SKM-1 (cell line): ENCODE measurements around the gene UNCX.
"Not testable (repeated sequence)": the region's sequence is repeated elsewhere in the genome, so short reads cannot be mapped to it uniquely, and the experiment has no call there.

ENCODE experiments used
- DNase-seq: peaks from one replicate; lab custom pipeline; 2025; ENCODE audit not compliant: unreplicated experiment; lab: John Stamatoyannopoulos, UW

The UNCX gene

DNA sequence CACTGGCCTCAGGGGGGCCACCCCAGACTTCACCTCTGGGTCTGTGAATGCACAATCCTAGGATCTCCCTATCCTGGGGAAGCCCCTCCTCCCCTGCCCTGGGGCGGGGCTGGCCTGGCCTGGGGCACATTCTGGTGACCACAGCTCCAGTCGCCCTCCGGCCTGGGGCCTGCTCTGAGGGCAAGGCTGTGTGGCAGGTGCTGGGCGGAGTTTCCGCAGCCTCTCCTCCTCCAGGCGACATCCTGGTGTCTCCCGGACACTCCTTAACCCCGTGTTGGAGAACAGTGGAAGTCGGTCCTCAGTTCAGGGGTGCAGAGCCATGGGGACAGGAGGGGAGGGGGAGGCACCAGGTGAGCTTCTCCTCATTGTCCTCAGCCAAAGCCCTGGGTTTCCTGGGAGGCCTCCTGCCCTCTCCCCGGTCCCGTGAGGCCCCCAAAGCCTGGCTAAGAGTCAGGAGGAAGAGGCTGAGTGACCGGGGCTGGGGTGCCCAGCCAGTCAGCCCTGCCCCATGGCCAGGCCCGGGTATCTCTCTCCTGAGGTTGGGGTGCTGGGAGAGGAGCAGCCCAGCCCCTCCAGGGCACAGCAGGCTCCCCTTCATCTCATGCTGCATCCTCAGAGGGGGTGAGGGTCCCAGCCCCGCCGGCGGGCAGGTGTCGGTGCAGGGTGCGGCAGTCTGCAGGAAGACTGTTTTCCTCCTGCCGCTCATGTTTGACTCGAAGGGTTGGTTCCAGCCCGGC lies 22.6 kb downstream of the UNCX start:
- DNase-seq, result no peak

DNA sequence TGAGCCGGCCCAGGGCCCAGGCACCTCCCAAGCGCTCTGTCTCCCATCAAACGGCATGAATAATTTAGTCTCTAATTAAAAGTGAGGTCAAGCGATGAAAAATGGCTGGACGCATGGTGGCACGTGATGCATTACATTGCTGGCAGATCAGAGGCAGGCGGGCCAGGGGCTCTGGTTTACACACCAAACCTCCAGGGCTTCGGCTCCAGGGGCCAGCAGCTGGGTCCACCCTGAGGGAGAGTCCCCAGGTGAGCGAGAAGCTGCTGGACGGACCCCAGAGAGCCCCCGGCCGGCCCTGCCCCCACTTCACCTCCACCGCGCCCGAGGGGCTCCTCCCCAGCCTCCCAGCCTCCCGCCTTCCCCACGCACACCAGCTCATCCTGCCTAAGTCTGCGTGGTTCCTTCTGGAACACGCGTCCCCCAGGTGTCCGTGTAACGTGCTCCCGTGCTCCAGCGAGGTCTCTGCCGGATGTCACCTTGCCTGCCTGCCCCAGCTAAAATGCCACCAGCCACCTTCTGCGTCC lies 23.2 kb downstream of the UNCX start:
- DNase-seq, result no peak

DNA sequence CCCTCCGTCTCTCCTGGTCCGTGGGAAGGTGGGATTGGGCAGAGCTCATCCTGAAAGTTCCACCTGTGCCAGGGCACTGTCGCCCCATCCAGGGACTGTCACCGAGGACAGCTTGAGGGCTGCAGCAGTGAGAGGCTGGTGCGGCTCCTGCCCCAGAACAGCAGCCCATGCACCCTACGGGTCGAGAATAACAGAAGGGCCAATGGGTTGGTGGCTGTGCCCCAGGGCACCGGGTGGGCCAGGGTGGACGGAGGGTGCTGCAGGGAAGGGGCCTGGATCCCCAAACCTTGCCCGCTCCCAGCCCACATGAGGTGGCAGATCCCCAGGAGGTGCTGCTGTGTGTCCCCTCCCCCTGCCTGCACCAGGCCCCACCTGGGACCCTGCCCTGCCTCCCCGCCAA lies 23.9 kb downstream of the UNCX start:
- no peak for DNase-seq

DNA sequence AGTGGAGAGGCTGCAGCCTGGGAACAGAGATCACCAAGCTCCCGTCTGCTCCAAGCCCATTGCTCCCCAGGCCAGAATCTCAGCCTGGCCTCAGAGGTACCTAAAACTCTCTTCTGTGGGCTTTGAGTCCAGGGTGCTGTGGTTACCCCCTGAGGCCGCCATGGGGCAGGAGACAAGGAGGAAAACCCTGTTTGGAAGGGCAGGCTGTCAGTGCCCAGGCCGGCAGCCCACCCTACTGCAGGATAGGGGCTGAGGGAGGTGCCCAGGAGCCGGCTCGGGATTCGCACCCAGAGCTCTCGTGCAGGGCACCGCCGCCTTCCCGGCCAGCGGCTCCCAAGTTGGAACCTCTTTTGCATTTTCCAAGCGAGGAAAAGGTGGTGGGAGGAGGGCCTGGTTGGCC lies 24.5 kb downstream of the UNCX start:
- no peak for DNase-seq

DNA sequence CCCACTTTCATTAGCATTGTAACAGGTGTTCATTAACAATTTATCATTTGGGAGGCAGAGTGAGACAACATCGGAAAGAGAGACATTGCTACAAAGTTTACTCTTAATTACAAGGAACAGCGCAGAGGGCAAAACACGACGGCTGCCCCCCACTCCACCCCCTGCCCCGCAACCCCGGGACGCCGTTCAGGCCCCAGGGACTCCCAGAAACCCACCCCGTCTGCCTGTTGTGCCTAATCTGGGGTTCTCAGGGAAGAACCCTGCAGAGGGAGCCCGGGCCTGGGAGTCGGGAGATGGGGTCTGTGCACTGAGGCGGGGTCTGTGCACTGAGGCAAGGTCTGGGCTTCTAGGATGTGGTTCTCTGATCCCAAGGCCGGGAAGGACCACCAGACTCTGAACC lies 25.2 kb downstream of the UNCX start:
- DNase-seq, result no peak

DNA sequence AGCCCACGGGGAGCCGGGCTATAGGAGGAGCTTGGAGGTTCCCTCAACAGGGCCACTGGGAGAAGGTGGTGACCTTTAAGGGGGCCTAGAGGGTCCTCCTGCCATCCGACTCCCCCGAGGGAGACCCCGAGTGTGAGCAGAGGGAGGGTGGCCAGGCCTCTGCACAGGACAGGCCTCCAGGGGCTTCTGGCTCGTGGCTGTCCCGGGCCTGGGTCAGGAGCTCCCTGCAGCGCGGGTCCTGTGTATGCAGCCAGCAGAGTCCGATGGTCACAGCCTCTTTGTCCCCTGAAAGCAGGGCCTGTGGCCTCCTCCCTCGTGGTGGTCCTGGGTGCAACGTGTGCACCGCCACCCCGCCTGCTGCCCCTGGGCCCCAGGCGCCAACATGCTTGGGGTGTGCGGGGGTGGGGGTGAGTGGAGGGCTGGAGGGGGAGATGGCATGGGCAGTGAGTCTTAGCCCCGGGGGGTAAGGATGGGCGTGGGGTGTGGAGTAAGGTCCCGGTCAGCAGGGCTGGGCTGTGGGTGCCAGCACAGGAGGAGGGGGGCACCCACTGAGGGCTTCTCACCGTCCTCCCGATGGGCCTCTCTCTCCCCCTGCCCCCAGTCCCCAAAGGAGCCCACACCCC lies 27.1 kb downstream of the UNCX start:
- DNase-seq, result no peak

DNA sequence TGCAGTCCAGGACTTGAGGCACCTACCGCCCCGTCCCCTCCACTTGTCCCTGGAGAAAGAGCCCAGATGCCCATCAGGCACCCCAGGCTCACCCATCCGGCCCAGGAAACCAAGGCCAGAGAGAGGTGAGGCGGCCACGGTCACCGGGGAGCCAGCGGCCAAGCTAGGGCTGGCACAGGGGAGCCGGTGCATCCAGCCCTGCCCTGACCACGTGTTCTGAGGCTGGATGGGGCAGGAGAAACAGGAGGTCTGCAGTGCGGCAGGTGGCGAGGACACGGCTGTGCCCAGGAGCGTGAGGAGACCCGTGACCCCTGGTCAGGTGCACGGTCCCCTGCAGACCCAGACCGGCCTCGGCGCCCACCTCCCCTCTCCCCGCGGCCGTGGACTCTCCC lies 27.6 kb downstream of the UNCX start:
- no peak for DNase-seq

DNA sequence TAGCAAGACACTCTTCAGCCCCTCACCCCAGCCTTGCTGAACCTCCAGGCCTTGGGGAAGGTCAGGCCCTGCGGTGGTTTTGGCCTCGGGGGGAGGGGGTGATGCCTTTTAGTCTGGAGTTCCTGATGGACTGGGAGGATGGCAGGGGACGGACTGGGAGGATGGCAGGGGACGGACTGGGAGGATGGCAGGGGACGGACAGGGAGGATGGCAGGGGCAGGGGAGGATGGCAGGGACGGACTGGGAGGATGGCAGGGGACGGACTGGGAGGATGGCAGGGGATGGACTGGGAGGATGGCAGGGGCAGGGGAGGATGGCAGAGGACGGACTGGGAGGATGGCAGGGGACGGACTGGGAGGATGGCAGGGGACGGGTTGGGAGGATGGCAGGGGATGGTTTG lies 28.4 kb downstream of the UNCX start:
- DNase-seq, result not testable (repeated sequence)

DNA sequence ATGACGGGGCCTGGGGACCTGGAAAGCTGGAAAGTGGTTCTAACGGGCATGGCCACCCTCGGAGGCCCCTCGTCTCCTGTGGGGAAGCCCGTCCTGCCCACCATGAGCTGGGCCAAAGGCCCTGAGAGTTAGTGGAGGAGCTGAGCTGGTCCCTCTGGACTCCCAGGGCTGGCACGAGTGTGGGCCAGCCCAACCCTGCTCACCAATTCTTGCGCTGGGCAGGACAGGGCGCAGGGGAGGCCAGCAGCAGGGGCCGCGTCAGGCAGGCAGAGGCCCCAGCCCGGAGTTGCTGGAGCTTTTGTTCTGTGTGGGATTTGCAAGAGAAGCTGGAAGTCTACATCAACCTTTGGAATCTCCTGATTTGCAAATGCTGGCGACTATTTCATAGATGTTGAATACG lies 29.8 kb downstream of the UNCX start:
- DNase-seq, result no peak

DNA sequence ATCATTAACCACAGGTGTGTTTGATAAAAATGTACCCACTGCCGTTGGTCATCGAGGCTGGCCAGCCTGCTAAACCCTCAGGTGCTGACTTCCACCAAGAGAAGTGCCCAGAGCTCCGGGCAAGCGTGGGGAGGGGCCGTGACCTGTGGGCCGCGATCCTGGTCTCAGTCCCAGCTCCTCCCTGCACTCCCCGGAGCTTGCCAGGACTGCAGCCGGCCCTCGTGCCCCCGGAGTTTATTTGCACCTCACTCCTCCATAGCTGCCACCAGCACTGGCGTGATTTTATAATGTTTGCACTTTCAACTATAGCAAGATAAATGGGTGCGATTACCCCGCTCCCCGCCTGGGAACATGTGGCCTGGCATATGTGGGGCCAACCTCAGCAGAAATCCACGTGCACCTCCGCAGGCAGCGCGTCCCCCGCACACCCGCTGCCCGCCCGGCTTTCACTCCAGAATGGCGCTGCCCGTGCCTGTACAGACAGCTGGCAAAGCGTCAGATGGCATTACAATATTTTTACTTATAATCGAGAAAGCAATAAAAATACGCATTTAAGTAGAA lies 30.8 kb downstream of the UNCX start:
- DNase-seq, result no peak

DNA sequence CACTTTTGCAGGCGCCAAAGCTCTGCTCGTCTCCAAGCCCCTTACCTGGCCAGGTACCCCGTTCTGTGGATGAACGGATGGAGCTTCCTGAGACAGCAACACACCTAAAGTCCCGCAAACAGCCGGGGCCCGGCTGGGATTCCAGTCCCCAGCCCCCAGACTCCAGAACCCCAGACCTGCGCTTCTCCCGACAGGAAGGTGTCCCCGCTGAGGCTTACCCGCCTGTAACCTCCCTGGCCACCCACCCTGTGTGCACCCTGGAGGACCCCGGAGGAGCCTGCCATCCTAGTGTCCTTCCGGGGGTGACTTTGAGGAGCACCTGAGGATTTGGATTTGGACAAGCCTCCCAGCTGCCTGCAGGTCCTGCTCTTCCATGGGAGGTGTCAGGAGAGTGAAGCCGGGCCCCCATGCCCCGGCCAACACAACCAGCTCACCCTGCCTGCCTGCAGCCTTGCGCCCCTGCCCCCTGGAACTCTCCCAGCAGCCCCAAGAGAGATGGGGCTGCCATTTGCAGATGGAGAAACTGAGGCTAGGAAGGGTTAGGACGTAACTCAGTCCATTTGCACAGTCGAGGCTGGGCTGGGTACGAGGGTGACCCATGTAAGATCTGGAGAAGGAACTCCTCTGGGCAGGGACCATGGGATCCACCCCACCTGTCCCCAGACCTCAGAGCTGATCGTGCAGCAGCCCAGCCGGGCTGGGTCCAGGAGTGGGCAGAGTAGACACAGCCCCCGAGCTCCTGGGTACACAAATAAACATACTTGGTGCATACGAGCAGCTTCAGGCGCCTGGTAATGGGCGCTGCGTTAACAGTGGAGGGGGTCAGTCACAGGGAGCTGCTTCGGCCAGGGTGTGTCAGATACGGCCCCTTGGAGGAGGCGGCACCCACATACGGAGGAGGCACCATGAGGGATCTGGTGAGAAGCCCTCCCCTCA lies 31.9 kb downstream of the UNCX start:
- DNase-seq, result no peak

DNA sequence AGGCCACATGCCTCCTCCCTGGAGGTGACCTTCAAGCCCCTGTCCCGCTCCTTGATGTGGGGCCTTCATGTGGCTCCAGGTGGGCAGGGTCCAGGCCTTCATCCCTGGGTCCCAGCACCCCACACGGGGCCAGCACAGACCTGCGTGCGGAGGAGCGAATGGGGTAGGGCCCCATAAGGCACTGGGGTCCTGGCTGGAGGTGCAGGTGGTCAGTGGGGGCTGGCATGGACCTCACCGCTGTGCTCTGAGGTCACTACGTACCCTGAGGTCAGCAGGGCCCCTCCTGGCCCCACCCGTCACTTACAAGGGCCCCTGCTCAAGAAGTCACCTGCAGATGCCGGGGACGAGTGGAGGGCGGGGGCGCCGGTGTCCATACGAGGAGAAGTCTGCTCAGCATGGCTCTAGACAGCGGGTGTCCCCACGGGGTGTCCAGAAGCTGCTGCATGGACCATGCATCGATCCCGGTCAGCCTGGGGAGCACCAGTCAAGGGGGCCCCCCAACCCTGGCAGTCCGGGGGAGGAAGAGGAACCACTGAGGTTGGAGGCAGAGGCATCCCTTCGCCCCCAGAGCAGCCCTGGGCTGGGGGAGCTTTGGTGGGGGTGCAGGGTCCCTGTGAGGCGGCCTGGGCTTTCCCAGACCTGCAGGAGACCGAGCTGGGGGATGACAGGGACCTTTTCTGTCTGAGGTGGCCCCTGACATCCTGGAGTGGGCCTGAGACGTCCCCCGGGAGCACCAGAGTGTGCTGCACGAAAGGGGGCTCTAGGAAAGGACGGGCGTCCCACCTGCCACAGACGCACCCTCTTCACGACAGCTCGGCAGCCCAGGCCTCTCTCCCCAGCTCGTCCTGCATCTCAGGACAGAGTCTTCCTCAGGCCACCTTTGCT lies 34.6 kb downstream of the UNCX start:
- no peak for DNase-seq

DNA sequence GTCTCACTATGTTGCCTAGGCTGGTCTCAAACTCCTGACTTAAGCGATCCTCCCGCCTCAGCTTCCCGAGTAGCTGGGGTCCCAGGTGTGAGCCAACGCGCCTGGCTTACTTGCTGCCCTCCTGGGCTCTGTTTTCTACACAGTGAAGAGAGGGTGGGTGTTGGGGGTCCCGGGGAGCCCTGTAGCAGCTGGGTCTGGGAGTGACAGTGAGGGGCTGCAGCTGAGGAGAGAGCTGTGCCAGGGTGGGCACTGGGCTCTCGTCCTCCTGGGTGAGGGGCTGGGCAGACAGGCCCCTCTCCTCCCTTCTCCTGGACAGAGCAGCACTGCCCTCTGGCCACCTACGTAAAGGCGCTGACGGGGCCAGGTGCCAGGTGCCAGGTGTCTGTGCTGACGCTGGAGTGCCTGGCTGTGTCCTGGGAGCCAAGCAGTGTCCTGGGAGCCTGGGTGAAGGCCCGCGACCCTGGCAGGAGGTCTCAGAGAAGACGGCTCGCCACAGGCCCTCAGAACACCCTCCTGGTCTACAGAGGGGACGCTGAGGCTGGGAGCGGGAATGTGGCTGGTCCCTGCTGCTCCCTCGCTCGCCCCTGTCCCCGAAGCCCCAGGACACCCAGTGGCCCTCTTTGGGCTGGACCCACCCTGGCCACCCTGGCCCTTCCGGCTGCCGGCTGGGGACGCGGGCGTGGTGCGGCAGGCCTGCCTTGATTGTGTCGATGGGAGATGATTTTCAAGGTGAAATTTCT lies 35.6 kb downstream of the UNCX start:
- no peak for DNase-seq

DNA sequence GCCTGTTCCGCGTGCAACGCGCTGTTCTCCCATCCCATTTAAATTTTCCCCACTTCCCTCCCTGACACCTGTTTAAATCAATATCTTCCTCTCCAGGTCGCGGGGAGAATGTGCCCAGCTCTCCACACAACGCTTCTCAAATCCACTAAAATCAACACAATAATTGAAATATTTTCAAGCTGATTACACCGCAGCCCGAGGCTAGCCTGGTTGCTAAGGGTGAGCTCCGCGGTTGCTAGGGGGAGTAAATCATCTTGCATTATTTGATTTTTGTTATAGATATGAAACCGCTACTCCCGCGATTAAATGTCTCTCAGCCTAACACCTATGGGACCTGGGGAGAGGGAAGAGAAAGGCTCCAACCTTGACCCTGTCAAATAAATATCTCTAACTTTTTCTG lies 36.2 kb downstream of the UNCX start:
- no peak for DNase-seq

DNA sequence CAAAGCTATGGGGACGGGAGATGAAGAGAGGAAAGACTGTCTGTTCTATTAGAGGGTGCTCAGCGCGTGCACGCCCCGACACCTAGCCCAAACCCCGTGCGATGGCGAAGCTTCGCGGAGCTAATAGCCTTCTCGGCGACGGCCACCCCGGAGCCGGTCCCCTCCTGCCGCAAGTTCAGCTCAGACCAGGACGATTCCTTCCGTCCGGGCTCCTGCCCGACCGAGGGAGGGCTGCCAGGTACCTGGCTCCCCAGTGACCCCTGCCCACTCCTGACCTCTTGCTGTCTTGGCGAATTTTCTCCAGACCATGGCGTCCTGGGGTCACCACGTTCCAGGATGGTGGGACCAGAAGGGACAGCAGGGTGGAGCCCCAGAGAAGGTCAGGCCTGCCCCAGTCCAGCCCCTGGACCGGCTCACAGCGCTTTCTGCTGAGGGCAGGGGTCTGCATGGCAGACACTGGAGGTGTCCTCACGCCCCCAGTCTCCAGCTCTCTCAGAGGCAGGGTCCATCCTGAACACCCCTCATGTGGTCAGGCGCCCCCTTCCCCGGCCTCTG lies 36.7 kb downstream of the UNCX start:
- no peak for DNase-seq

DNA sequence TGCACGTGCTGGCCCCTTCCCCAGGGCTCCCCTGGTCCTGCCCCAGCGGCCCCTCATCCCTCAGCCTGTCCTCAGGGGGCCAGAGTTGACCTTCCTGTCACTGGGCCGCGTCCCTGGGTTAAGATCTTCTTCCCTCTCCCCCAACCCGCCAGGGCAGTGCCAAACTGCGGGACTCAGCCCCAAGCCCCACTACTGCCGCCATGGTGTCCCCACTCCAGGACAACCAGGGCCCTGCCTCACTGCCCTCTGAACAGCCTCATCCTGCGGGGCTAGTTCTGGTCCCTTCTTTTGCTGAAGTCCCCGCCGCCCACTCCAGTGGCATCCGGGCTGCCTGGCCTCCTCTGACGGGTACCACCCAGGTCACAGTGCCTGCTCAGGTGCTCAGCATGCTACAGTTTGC lies 37.5 kb downstream of the UNCX start:
- no peak for DNase-seq

DNA sequence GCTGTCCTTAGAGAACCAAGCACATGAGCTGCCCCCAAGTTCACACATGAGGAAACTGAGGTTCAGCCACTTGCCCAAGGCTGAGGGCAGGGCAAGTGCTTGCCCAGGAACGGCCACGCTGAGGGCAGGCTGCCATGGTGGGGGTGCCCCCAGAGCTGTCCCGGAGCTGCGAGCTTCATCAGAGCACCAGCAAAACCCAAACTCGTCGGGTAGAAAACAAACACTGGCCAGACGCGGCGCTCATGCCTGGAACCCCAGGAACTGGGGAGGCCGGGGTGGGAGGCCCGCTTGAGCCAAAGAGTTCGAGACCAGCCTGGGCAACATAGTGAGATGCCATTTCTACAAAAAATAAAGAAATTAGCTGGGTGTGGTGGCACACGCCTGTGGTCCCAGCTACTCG lies 38.4 kb downstream of the UNCX start:
- no peak for DNase-seq

DNA sequence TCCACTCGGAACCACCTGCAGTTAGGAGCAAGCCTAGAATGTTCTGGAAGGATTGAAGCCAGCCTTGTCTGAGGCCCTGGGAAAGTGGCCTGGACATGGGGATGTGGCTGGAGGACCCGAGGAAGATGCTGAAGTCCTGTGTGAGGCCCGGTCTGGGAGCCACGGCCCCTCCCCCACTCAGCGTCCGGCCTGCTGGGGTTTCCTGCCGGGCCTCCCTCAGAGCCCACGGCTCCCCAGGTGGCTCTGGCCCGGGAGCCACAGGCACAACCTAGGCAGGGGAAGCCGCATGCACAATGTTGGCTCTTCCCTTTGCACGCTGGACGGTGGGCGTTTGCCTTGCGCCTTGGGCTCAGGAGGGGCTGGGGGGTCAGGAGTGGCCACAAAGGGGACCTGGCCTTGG lies 39.0 kb downstream of the UNCX start:
- no peak for DNase-seq

DNA sequence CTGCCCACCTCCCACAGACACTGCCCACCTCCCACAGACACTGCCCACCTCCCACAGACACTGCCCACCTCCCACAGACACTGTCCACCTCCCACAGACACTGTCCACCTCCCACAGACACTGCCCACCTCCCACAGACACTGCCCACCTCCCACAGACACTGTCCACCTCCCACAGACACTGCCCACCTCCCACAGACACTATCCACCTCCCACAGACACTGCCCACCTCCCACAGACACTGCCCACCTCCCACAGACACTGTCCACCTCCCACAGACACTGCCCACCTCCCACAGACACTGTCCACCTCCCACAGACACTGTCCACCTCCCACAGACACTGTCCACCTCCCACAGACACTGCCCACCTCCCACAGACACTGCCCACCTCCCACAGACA lies 39.5 kb downstream of the UNCX start:
- DNase-seq, result not testable (repeated sequence)
